GM19468 (cell line): ENCODE measurements around the gene INO80C.

Experiments used
- ATAC-seq: cut with Tn5 transposase; IDR thresholded peaks from one replicate; pipeline ENCODE4 v1.9.1; 2021; ENCODE audit warnings: mild to moderate bottlenecking, moderate library complexity, moderate number of reproducible peaks; ENCODE audit not compliant: unreplicated experiment; ENCODE audit errors: extremely low read depth

INO80C gene

GRCh38 chr18:35436076-35436649 lies 61.6 kb downstream of the INO80C start:
- no peak for ATAC-seq

GRCh38 chr18:35435401-35435800 lies 62.4 kb downstream of the INO80C start:
- ATAC-seq, result no peak

GRCh38 chr18:35432565-35433001 lies 65.2 kb downstream of the INO80C start:
- ATAC-seq, result no peak

- no peak for ATAC-seq
Measured at GRCh38 chr18:35431374-35431741, 66.4 kb downstream of the INO80C start.

GRCh38 chr18:35430721-35431373 lies 66.9 kb downstream of the INO80C start:
- no peak for ATAC-seq

GRCh38 chr18:35426786-35427185 lies 71.0 kb downstream of the INO80C start:
- no peak for ATAC-seq

GRCh38 chr18:35424356-35424755 lies 73.4 kb downstream of the INO80C start:
- ATAC-seq, result no peak

- ATAC-seq, result no peak
Measured at GRCh38 chr18:35422237-35422636, 75.5 kb downstream of the INO80C start.

- ATAC-seq, result no peak
Measured at GRCh38 chr18:35418610-35419009, 79.2 kb downstream of the INO80C start.
